B cell (primary cell): ENCODE results near the gene SMARCD1. TPM values are rescaled to one million over a fixed set of nuclear protein-coding genes. Genes with fewer than 3 reads are reported as not detected.

Experiments used
- ATAC-seq: fragments of 200-7000 bp; cut with Tn5 transposase; one replicate; pipeline ENCODE4 v1.10.0; 2021; ENCODE audit warnings: low read depth, mild to moderate bottlenecking, moderate number of reproducible peaks, moderate library complexity
- CTCF ChIA-PET: fragments of 350-600 bp; sonication (Branson Sonifier 250); formaldehyde crosslinking; loops from one replicate; lab custom pipeline; 2021; ENCODE audit warnings: antibody characterized with exemption, inconsistent platforms; lab: Charles Lee
- POLR2A ChIA-PET: fragments of 350-600 bp; sonication (Branson Sonifier 250); formaldehyde crosslinking; loops from one replicate; lab custom pipeline; 2021; ENCODE audit warnings: antibody characterized with exemption; lab: Charles Lee
- DNase-seq: peaks from one replicate; pipeline ENCODE4 v3.0.0; 2013
- H2AFZ ChIP-seq: 2 replicates; pipeline ENCODE4 v1.6.1; 2012; ENCODE audit warnings: mild to moderate bottlenecking, low read depth, low read length; ENCODE audit not compliant: insufficient read depth, poor library complexity, severe bottlenecking
- H3K27ac ChIP-seq, 2 donors: 1 replicate in 1 of 2; 2 replicates in 1 of 2; pipeline ENCODE4 v1.5.1; 2012 to 2013; ENCODE audit warnings: low read length in 2 of 2, mild to moderate bottlenecking in 2 of 2, moderate library complexity in 1 of 2
- H3K27me3 ChIP-seq, 4 experiments: fragments of 200-600 bp in 1 of 4; sonication (generic) in 1 of 4; replicated peaks in 1 of 4; 1 replicate in 2 of 4; 2 replicates in 2 of 4; pipeline versions ENCODE4 v1.6.1 to v1.7.0; 2013 to 2016; ENCODE audit warnings: low read length in 3 of 4, mild to moderate bottlenecking in 2 of 4, mixed read lengths in 1 of 4, moderate library complexity in 1 of 4; ENCODE audit not compliant: insufficient read depth in 4 of 4, control insufficient read depth in 3 of 4; ENCODE audit errors: control extremely low read depth in 1 of 4
- H3K36me3 ChIP-seq, 2 experiments: replicated peaks in 1 of 2; 1 replicate in 1 of 2; 2 replicates in 1 of 2; pipeline versions ENCODE4 v1.6.1 to v1.7.1; 2013; ENCODE audit warnings: low read length in 1 of 2; ENCODE audit not compliant: insufficient read depth in 2 of 2, control insufficient read depth in 1 of 2; ENCODE audit errors: control extremely low read depth in 1 of 2, extremely low read depth in 1 of 2
- H3K4me1 ChIP-seq, 2 donors: fragments of 200-600 bp in 1 of 2; sonication (generic) in 1 of 2; 1 replicate in 1 of 2; 2 replicates in 1 of 2; pipeline versions ENCODE4 v1.5.1 to v1.6.1; 2013 to 2017; ENCODE audit warnings: low read length in 2 of 2; ENCODE audit not compliant: control insufficient read depth in 2 of 2, insufficient read depth in 2 of 2
- H3K4me2 ChIP-seq: replicated peaks from 2 replicates; pipeline ENCODE3; 2012; ENCODE audit warnings: mild to moderate bottlenecking, low read depth, low read length; ENCODE audit not compliant: poor library complexity, severe bottlenecking
- H3K4me3 ChIP-seq, 5 experiments: fragments of 200-600 bp in 1 of 5; sonication (generic) in 1 of 5; 1 replicate in 3 of 5; 2 replicates in 2 of 5; pipeline versions ENCODE4 v1.5.1 to v1.7.0; 2011 to 2016; ENCODE audit warnings: low read length in 4 of 5, mild to moderate bottlenecking in 4 of 5, low read depth in 2 of 5, control low read depth in 1 of 5, moderate library complexity in 1 of 5; ENCODE audit not compliant: insufficient read depth in 1 of 5; ENCODE audit errors: control extremely low read depth in 1 of 5, extremely low read depth in 1 of 5
- H3K79me2 ChIP-seq: fragments of 200-600 bp; sonication (generic); one replicate; pipeline ENCODE4 v1.6.0; 2016; ENCODE audit warnings: low read length; ENCODE audit not compliant: control insufficient read depth, insufficient read depth
- H3K9ac ChIP-seq: fragments of 200-600 bp; sonication (generic); 2 replicates; pipeline ENCODE4 v1.6.1; 2017; ENCODE audit warnings: mild to moderate bottlenecking, low read length, moderate library complexity
- H3K9me3 ChIP-seq, 3 donors: one replicate each; pipeline versions ENCODE4 v1.6.1 to v1.7.1; 2013; ENCODE audit warnings: low read length in 2 of 3; ENCODE audit not compliant: control insufficient read depth in 2 of 3, insufficient read depth in 1 of 3; ENCODE audit errors: control extremely low read depth in 1 of 3
- H4K20me1 ChIP-seq: 2 replicates; pipeline ENCODE4 v1.6.0; 2012; ENCODE audit warnings: mild to moderate bottlenecking, low read length; ENCODE audit not compliant: insufficient read depth, control insufficient read depth, poor library complexity, severe bottlenecking
- H3K27ac Mint-ChIP-seq: one replicate; pipeline ENCODE4 v1.8.0; 2021; ENCODE audit warnings: mixed read lengths
- H3K27me3 Mint-ChIP-seq: one replicate; pipeline ENCODE4 v1.8.0; 2021; ENCODE audit warnings: mixed read lengths
- H3K4me1 Mint-ChIP-seq: one replicate; pipeline ENCODE4 v1.8.0; 2021; ENCODE audit warnings: mixed read lengths
- H3K4me3 Mint-ChIP-seq: one replicate; pipeline ENCODE4 v1.8.0; 2021; ENCODE audit warnings: mixed read lengths
- H3K9me3 Mint-ChIP-seq: one replicate; pipeline ENCODE4 v1.8.0; 2022; ENCODE audit warnings: mixed read lengths; ENCODE audit not compliant: insufficient read depth
- EZH2 ChIP-seq: IDR thresholded peaks from 2 replicates; pipeline ENCODE4 v1.6.1; 2012; ENCODE audit warnings: borderline replicate concordance, low read depth, mild to moderate bottlenecking, moderate library complexity, low read length; ENCODE audit not compliant: insufficient read depth, poor library complexity, severe bottlenecking
- WGBS: methylation state at CpG from one replicate; pipeline ENCODE4 v1.1.5; 2013; ENCODE audit warnings: missing lambda C conversion rate; ENCODE audit not compliant: insufficient coverage; 5-methylcytosine and 5-hydroxymethylcytosine counted together
- intact Hi-C: fragments of 100-400 bp; cut with micrococcal nuclease; formaldehyde crosslinking; loops from one replicate; pipeline ENCODE4 v1.10.0; 2022
- polyA plus RNA-seq: library from polyadenylated mRNA; depleted of rRNA; stranded (reverse); fragments of >200 nt; gene quantifications from 2 replicates; pipeline ENCODE4 v1.2.3, GENCODE V29; 2012
- total RNA-seq, 2 donors: library from RNA; stranded (reverse); fragments of 120-200 nt in 1 of 2; gene quantifications; 1 replicate in 1 of 2; 2 replicates in 1 of 2; pipeline versions ENCODE4 v1.2.3 to v1.2.4, GENCODE V29; 2013 to 2022
- TF ChIP-seq, protein P1 (sequence below): fragments of 200-600 bp; IDR thresholded peaks from one replicate; pipeline ENCODE4 v1.8.0; 2022; ENCODE audit warnings: antibody characterized with exemption, mild to moderate bottlenecking

The SMARCD1 gene
- total and polyA plus RNA-seq, 2 donors (not counting 1 experiment from before 2014, with no cell fraction given), result 67.8 to 101 TPM

DNA sequence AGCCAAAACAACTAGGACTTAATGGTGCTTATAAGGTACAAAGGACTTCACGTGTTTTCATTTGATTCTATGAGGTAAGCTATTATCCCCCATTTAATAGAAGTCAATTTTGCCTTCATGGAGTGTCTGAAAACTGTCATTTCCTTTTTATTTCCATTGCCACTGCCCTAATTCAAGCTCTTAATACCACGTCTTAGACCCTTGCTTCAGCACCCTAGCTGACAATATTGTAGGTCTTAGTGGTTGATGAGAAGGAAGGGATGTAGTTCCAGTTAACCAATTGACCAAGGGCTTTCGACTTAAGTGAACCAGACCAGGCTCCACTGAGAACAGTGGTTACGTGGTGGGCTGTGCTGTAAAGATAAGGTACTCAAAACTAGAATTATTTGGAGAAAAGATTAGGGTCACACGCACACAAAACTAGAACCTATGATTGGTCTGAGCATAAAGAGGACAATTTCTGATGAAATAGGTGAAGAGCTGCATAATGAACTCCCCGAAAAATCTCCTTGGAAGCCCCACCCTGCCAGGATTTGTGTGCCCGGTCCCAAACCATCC is 37.4 kb upstream of the SMARCD1 start:
- WGBS, result 67% methylated on average over 1 of the region's 7 CpGs
- peaks cover 0 to 3% of the 10 kb centered on the region in 2 donors for H3K4me1 ChIP-seq
- intact Hi-C loops, result no loop called here
- Mint-ChIP-seq H3K27ac (no peak overlapping the region), H3K4me3 (no peak overlapping the region), H3K9me3 (no peaks in the 10 kb centered on the region), H3K4me1 (peaks cover 4% of the 10 kb centered on the region), H3K27me3 (peaks cover 32% of the 10 kb centered on the region)
- H4K20me1 ChIP-seq, result no peaks in the 10 kb centered on the region
- H3K4me2 ChIP-seq, result no peak overlapping the region
- peaks cover 0 to 32% (median 21%) of the 10 kb centered on the region in 4 experiments for H3K27me3 ChIP-seq
- H3K9me3 ChIP-seq, result no peaks in the 10 kb centered on the region
- no peak overlapping the region for H3K27ac ChIP-seq
- no peaks in the 10 kb centered on the region for H3K36me3 ChIP-seq
- no peak overlapping the region for H3K9ac ChIP-seq
- ChIA-PET POLR2A (no interaction called here), CTCF (interaction anchor here (0.7 to 2.3 kb wide), 3 partner anchors 9 to 81 kb away, joined by 3 to 7 read pairs (median 4); no protein-coding TSS in a partner anchor)
- no peak overlapping the region for H2AFZ ChIP-seq
- no peaks in the 10 kb centered on the region for H3K79me2 ChIP-seq
- no peak overlapping the region for H3K4me3 ChIP-seq
- ATAC-seq, result no peak
- TF ChIP-seq, protein P1, sequence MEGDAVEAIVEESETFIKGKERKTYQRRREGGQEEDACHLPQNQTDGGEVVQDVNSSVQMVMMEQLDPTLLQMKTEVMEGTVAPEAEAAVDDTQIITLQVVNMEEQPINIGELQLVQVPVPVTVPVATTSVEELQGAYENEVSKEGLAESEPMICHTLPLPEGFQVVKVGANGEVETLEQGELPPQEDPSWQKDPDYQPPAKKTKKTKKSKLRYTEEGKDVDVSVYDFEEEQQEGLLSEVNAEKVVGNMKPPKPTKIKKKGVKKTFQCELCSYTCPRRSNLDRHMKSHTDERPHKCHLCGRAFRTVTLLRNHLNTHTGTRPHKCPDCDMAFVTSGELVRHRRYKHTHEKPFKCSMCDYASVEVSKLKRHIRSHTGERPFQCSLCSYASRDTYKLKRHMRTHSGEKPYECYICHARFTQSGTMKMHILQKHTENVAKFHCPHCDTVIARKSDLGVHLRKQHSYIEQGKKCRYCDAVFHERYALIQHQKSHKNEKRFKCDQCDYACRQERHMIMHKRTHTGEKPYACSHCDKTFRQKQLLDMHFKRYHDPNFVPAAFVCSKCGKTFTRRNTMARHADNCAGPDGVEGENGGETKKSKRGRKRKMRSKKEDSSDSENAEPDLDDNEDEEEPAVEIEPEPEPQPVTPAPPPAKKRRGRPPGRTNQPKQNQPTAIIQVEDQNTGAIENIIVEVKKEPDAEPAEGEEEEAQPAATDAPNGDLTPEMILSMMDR, result no peak
- no peak for TF ChIP-seq EZH2
- DNase-seq, result no peak
